Fibroblast of pulmonary artery (primary cell): ENCODE results near the gene KANK3.
"Not testable (repeated sequence)": the region's sequence is repeated elsewhere in the genome, so short reads cannot be mapped to it uniquely, and the experiment has no call there.

Experiments
- DNase-seq: peaks from one replicate; pipeline ENCODE4 v3.0.0-alpha.2; 2010; ENCODE audit warnings: low read depth
- H3K4me3 ChIP-seq: replicated peaks from 2 replicates; pipeline ENCODE4 v1.5.1; 2011; ENCODE audit warnings: low read depth, mild to moderate bottlenecking, control low read depth, low read length, moderate library complexity
- TF ChIP-seq, protein P1 (sequence below): IDR thresholded peaks from 2 replicates; pipeline ENCODE4 v1.5.1; 2011; ENCODE audit warnings: mild to moderate bottlenecking, control low read depth, low read length, inconsistent platforms; ENCODE audit errors: missing control alignments

Gene KANK3

DNA sequence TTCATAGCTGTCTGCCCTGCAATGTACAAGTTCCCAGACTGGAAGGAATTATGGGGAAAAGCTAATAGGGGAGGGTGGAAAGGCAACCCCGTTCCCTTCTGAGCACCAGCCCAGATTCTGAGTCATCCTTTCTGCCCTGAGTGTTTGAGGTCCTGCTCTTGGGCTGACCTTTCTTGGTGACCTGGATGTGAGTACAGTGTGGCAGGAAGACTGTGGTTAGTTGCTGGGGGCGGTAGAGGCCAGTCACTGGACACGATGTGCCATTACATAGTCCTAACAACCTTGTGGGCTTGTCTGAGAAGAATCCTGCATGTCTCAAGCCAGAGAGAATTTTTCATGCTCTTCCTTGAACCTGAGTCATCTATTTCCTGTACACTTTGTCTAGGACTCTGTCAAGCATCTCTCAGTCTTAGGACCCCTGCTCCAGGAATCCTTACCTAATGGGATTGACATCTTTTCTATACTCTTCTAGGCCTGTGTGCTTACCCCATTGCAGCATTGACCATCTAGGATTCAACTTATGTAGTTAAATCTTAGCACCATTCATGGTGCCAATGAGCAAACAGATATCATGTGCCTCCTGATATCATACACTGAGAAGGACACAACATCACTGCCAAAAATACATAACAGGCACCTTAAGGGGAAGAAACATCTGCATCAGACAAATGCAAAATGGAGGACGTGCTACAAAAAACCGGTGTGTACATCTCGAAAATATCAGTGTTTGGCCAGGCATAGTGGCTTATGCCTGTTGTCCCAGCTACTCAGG is 12.8 kb upstream of the KANK3 start:
- no peak overlapping the region for H3K4me3 ChIP-seq
- TF ChIP-seq, protein P1, sequence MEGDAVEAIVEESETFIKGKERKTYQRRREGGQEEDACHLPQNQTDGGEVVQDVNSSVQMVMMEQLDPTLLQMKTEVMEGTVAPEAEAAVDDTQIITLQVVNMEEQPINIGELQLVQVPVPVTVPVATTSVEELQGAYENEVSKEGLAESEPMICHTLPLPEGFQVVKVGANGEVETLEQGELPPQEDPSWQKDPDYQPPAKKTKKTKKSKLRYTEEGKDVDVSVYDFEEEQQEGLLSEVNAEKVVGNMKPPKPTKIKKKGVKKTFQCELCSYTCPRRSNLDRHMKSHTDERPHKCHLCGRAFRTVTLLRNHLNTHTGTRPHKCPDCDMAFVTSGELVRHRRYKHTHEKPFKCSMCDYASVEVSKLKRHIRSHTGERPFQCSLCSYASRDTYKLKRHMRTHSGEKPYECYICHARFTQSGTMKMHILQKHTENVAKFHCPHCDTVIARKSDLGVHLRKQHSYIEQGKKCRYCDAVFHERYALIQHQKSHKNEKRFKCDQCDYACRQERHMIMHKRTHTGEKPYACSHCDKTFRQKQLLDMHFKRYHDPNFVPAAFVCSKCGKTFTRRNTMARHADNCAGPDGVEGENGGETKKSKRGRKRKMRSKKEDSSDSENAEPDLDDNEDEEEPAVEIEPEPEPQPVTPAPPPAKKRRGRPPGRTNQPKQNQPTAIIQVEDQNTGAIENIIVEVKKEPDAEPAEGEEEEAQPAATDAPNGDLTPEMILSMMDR = no peak
- DNase-seq = peak; percentile 98

DNA sequence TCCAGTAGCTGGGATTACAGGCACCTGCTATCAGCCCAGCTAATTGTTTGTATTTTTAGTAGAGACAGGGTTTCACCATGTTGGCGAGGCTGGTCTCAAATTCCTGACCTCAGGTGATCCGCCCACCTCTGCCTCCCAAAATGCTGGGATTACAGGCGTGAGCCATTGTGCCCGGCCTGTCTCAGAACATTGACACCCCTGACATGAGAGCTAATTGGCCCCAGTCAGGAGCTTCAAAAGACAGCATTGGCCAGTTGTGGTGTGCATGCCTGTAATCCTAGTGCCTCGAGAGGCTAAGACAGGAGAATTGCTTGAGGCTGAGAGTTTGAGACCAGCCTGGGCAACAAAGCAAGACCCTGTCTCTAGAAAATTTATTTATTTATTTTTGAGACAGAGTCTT is 9.8 kb upstream of the KANK3 start:
- not testable (repeated sequence) for H3K4me3 ChIP-seq, DNase-seq

DNA sequence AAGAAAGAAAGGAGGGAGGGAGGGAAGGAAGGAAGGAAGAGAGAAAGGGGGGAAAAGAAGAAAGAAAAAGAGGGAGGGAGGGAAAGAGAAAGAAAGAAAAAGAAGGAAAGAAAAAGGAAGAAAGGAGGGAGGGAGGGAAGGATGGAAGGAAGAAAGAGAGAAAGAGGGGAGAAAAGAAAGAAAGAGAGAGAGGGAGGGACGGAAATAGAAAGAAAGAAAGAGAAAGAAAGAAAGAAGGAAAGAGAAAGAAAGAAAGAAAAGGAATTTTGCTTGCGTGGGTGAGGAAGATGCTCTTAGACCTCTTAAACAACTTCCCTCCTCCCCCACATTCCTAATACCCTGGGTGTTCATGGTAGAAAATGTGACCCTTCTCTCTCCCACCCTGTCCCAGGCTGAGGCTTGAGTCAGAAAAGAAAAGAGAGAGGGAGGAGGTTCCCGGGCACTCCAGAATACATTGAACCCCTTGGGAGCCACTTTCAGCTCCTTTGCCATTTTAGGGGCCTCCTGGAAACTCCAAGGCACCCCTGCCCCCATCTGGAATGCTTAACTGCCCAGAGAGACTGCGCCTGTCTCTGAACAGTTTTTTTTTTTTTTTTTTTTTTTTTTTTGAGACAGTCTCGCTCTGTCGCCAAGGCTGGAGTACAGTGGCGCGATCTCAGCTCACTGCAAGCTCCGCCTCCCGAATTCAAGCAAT is 9.2 kb upstream of the KANK3 start:
- DNase-seq = peak; percentile 71
- TF ChIP-seq, protein P1 = no peak
- peak overlapping the region; percentile 13 for H3K4me3 ChIP-seq

DNA sequence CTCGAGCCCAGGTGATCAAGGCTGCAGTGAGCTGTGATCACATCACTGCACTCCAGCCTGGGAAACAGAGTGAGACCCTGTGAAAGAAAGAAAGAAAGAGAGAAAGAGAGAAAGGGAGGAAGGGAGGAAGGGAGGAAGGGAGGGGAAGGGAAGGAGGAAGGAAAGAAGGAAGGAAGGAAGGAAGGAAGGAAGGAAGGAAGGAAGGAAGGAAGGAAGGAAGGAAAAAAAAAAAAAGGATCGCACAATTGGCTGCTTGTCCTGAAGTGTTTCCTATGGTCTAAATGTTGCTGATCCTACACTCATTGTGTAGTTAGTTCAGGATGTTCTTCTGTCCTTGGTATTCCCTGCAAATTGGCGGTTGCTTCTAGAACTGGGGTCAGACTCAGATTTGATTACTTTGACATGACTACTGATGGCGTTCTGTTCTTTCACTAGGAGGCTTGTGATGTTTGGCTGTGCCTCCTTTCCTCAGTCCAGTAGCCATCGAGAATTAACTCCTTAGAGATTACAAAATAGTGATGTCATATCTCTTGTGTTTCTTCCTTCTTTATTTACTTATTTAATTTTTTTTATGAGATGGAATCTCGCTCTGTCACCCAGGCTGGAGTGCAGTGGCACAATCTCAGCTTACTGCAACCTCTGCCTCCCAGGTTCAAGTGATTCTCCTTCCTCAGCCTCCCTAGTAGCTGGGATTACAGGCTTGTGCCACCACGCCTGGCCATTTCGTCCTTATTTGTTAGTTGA is 6.7 kb upstream of the KANK3 start:
- DNase-seq = not testable (repeated sequence)

DNA sequence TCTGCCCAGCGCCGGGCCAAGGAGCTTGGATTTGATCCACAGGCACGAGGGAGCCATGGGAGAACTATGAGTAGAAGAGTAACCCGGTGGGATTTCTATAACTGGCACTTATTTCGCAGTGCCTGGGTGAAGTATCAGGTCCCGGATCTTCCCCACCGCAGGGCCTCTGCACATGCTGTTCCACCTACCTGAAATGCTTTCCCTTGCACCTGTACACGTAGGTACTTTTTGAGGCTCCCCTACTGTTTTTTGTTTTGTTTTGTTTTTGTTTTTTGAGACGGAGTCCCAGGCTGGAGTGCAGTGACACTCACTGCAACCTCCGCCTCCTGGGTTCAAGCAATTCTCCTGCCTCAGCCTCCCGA is 402 bp upstream of the KANK3 start:
- H3K4me3 ChIP-seq = peak overlapping the region; percentile 61
- no peak for DNase-seq
- TF ChIP-seq, protein P1 = no peak

More for the DNA sequence above, 6.7 kb upstream of the KANK3 start:
- H3K4me3 ChIP-seq = not testable (repeated sequence)

DNA sequence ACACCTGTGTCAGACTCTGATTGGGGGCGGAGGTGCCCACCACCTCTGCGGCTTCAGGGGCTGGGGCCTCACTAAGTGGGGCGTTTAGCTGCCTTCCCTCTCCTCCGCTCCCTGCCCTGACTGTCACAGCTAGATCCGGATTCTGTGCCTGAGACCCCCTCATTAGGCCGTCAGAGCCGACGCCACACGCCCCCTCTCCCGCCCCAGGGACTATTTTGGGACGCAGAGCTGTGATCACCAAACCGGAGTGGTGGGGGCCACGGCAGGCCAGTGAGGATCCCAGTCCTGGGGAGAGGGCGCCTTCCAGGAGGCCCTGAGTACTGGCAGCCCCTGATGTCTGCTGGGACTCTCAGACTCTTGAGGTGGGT is 762 bp downstream of the KANK3 start:
- H3K4me3 ChIP-seq = peak overlapping the region; percentile 61
- DNase-seq = no peak
- TF ChIP-seq, protein P1 = no peak

DNA sequence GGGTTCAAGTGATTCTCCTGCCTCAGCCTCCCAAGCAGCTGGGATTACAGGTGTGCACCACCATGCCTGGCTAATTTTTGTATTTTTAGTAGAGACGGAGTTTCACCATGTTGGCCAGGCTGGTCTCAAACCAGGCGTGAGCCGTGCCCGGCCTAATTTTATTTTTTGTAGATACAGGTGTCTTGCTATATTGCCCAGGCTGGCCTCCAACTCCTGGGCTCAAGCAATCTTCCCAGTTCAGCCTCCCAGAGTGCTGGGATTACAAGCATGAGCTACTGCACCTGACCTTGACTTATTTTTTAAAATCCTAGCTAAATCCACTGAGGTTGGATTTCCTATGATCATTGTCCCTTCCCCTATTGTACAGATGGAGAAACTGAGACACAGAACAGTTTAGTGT is 1.6 kb downstream of the KANK3 start:
- H3K4me3 ChIP-seq, DNase-seq: not testable (repeated sequence)

DNA sequence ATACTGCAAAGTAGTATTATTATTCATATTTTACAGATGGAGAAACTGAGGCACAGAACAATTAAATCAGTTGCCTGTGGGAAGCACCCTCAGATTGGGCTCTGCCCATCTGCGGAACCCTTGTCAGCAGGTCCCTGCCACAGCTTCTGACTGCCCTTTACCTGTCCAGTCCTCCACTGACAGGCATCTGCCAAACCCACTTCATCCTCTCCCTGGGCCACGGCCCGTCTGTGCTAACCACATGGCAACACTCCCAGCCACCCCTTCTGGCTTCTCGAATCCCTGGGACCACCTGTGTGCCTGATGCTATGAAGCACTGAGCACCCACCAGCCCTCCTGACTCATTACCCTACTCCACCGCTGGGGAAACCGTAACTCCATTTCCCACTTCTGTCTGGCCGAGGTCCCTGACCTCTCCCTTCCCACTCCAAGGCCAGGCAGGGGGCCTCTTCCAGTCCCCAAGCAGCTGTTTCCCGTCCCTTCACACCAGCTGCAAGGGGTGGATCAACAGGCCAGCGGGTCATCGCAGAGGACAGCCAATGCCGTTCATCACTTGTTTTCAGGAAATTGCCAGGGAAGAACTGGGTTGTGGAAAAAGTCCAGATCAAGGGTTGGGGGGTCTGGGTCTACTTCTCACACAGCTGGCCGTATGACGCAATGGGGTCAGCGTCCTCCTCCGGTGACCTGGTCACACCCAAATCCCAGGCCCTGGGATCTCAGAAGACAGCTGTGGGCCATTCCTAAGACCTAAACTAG is 2.5 kb downstream of the KANK3 start:
- TF ChIP-seq, protein P1 = peak; percentile 26
- peak; percentile 55 for DNase-seq
- no peak overlapping the region for H3K4me3 ChIP-seq
